ENCODE measurements around the gene MTCH2.
"Not testable (repeated sequence)": the region's sequence is repeated elsewhere in the genome, so short reads cannot be mapped to it uniquely, and the experiment has no call there.

The MTCH2 gene

DNA sequence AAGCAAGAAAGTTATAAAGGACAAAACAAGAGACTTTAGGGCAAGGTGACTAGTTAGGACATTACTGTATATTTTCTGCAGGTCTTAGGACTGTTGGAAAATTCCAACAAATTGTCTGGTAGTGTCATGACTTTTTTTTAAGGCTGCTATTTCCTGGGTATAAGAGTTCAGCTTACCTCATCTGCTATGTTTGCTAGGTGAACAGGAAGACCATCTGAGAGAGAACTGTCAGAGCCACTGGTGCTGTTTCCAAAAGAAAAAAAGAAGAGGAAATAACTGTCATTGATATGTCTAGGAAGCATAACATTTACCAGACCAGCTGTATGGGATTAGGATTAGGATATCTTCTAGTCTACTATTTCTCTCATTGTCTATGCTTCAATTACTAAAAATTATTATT is 26.3 kb upstream of the MTCH2 start:
- H3K4me2 ChIP-seq (ENCODE audit: low read depth, low read length, poor library complexity, severe bottlenecking), result no peak overlapping the region
- H2AFZ ChIP-seq (ENCODE audit: low read length), result peak overlapping the region; percentile 56
- H3K36me3 ChIP-seq (ENCODE audit: insufficient read depth, low read length), result no peaks in the 10 kb centered on the region
- no peaks in the 10 kb centered on the region for H3K27me3 ChIP-seq (ENCODE audit: insufficient read depth, low read length, poor library complexity, severe bottlenecking)
- H3K9me3 ChIP-seq (ENCODE audit: insufficient read depth, low read depth, low read length), result no peaks in the 10 kb centered on the region
- H3K9ac ChIP-seq (ENCODE audit: low read depth, low read length, poor library complexity, severe bottlenecking), result no peak overlapping the region
- no peaks in the 10 kb centered on the region for H3K9me2 ChIP-seq (replicated peaks; ENCODE audit: low read depth, low read length)
- no peak overlapping the region for H3K4me3 ChIP-seq (ENCODE audit: low read length, poor library complexity, severe bottlenecking)
- TF ChIP-seq EZH2phosphoT487 (IDR thresholded peaks at IDR 0.05; ENCODE audit: borderline replicate concordance) (no peak), CTCF (conservative IDR thresholded peaks at IDR 0.05; ENCODE audit: low read length) (no peak)
- peaks cover 4% of the 10 kb centered on the region for H3K4me1 ChIP-seq (ENCODE audit: insufficient read depth, low read length, poor library complexity, severe bottlenecking)
- H3F3A ChIP-seq (ENCODE audit: low read depth), result no peaks in the 10 kb centered on the region
- H3K79me2 ChIP-seq (ENCODE audit: insufficient read depth, low read length), result no peaks in the 10 kb centered on the region
- H4K20me1 ChIP-seq (ENCODE audit: insufficient read depth, low read length, poor library complexity, severe bottlenecking), result no peaks in the 10 kb centered on the region

GRCh38 chr11:47667555-47667954 is 25.2 kb upstream of the MTCH2 start:
- H3K4me1 ChIP-seq (ENCODE audit: insufficient read depth, low read length, poor library complexity, severe bottlenecking), result peaks cover 4% of the 10 kb centered on the region
- no peak overlapping the region for H3K4me2 ChIP-seq (ENCODE audit: low read depth, low read length, poor library complexity, severe bottlenecking)

GRCh38 chr11:47667135-47667534 is 24.8 kb upstream of the MTCH2 start:
- no peak for TF ChIP-seq CTCF (conservative IDR thresholded peaks at IDR 0.05; ENCODE audit: low read length)
- no peak for TF ChIP-seq EZH2phosphoT487 (IDR thresholded peaks at IDR 0.05; ENCODE audit: borderline replicate concordance)
- Histone ChIP-seq H3K4me1 (ENCODE audit: insufficient read depth, low read length, poor library complexity, severe bottlenecking) (peaks cover 4% of the 10 kb centered on the region), H3K9me3 (ENCODE audit: insufficient read depth, low read depth, low read length) (no peaks in the 10 kb centered on the region), H4K20me1 (ENCODE audit: insufficient read depth, low read length, poor library complexity, severe bottlenecking) (no peaks in the 10 kb centered on the region), H2AFZ (ENCODE audit: low read length) (no peak overlapping the region), H3K36me3 (ENCODE audit: insufficient read depth, low read length) (no peaks in the 10 kb centered on the region), H3K4me3 (ENCODE audit: low read length, poor library complexity, severe bottlenecking) (no peak overlapping the region), H3F3A (ENCODE audit: low read depth) (no peaks in the 10 kb centered on the region), H3K9me2 (replicated peaks; ENCODE audit: low read depth, low read length) (no peaks in the 10 kb centered on the region), H3K4me2 (ENCODE audit: low read depth, low read length, poor library complexity, severe bottlenecking) (no peak overlapping the region), H3K79me2 (ENCODE audit: insufficient read depth, low read length) (no peaks in the 10 kb centered on the region), H3K9ac (ENCODE audit: low read depth, low read length, poor library complexity, severe bottlenecking) (no peak overlapping the region), H3K27me3 (ENCODE audit: insufficient read depth, low read length, poor library complexity, severe bottlenecking) (no peaks in the 10 kb centered on the region)

More at GRCh38 chr11:47667555-47667954, 25.2 kb upstream of the MTCH2 start:
- no peaks in the 10 kb centered on the region for H3K27me3 ChIP-seq (ENCODE audit: insufficient read depth, low read length, poor library complexity, severe bottlenecking)
- no peak overlapping the region for H3K4me3 ChIP-seq (ENCODE audit: low read length, poor library complexity, severe bottlenecking)
- no peaks in the 10 kb centered on the region for H3K9me2 ChIP-seq (replicated peaks; ENCODE audit: low read depth, low read length)
- no peak overlapping the region for H3K9ac ChIP-seq (ENCODE audit: low read depth, low read length, poor library complexity, severe bottlenecking)
- no peaks in the 10 kb centered on the region for H4K20me1 ChIP-seq (ENCODE audit: insufficient read depth, low read length, poor library complexity, severe bottlenecking)
- H2AFZ ChIP-seq (ENCODE audit: low read length), result no peak overlapping the region
- no peaks in the 10 kb centered on the region for H3K79me2 ChIP-seq (ENCODE audit: insufficient read depth, low read length)
- H3K9me3 ChIP-seq (ENCODE audit: insufficient read depth, low read depth, low read length), result no peaks in the 10 kb centered on the region
- TF ChIP-seq EZH2phosphoT487 (IDR thresholded peaks at IDR 0.05; ENCODE audit: borderline replicate concordance), result no peak
- TF ChIP-seq CTCF (conservative IDR thresholded peaks at IDR 0.05; ENCODE audit: low read length), result no peak
- H3K36me3 ChIP-seq (ENCODE audit: insufficient read depth, low read length), result no peaks in the 10 kb centered on the region
- H3F3A ChIP-seq (ENCODE audit: low read depth), result no peaks in the 10 kb centered on the region

GRCh38 chr11:47664936-47665335 is 22.6 kb upstream of the MTCH2 start:
- not testable (repeated sequence) for H3K36me3 ChIP-seq (ENCODE audit: insufficient read depth, low read length); H2AFZ ChIP-seq (ENCODE audit: low read length); H3K4me2 ChIP-seq (ENCODE audit: low read depth, low read length, poor library complexity, severe bottlenecking); H3K27me3 ChIP-seq (ENCODE audit: insufficient read depth, low read length, poor library complexity, severe bottlenecking); H3K4me1 ChIP-seq (ENCODE audit: insufficient read depth, low read length, poor library complexity, severe bottlenecking); H3K9me3 ChIP-seq (ENCODE audit: insufficient read depth, low read depth, low read length); H3K4me3 ChIP-seq (ENCODE audit: low read length, poor library complexity, severe bottlenecking); H3K9ac ChIP-seq (ENCODE audit: low read depth, low read length, poor library complexity, severe bottlenecking); H3F3A ChIP-seq (ENCODE audit: low read depth); H3K9me2 ChIP-seq (replicated peaks; ENCODE audit: low read depth, low read length); H3K79me2 ChIP-seq (ENCODE audit: insufficient read depth, low read length); H4K20me1 ChIP-seq (ENCODE audit: insufficient read depth, low read length, poor library complexity, severe bottlenecking)

Measured in Loucy (cell line).